Upper lobe of left lung (tissue), 6 donors: ENCODE measurements around the gene NDEL1. TPM values are rescaled to one million over a fixed set of nuclear protein-coding genes. Genes with fewer than 3 reads are reported as not detected.

Source experiments
- ATAC-seq, 2 donors: fragments of 200-7000 bp; cut with Tn5 transposase; one replicate each; pipeline ENCODE4 v1.9.1; 2022; ENCODE audit warnings: mild to moderate bottlenecking in 2 of 2, moderate library complexity in 2 of 2; ENCODE audit not compliant: low FRiP score in 2 of 2
- DNase-seq, 2 donors: peaks; one replicate each; pipeline ENCODE4 v3.0.0-alpha.2; 2019 to 2020
- H3K27ac ChIP-seq, 4 donors: fragments of 200-600 bp; sonication (generic); one replicate each; pipeline ENCODE4 v1.5.1; 2016 to 2019
- H3K27me3 ChIP-seq, 4 donors: fragments of 200-600 bp; sonication (generic); one replicate each; pipeline ENCODE4 v1.5.1; 2017 to 2019
- H3K36me3 ChIP-seq, 4 donors: fragments of 200-600 bp; sonication (generic); one replicate each; pipeline ENCODE4 v1.5.1; 2016 to 2019
- H3K4me1 ChIP-seq, 4 donors: fragments of 200-600 bp; sonication (generic); one replicate each; pipeline ENCODE4 v1.5.1; 2018 to 2019
- H3K4me3 ChIP-seq, 4 donors: fragments of 200-600 bp; sonication (generic); one replicate each; pipeline ENCODE4 v1.5.1; 2017 to 2019; ENCODE audit warnings: mild to moderate bottlenecking in 2 of 4, moderate library complexity in 1 of 4
- H3K9me3 ChIP-seq, 4 donors: fragments of 200-600 bp; sonication (generic); one replicate each; pipeline ENCODE4 v1.5.1; 2018 to 2019
- CTCF ChIP-seq, 6 experiments: fragments of 450-650 bp in 4 of 6; fragments of 200-600 bp in 2 of 6; sonication (generic) in 2 of 6; IDR thresholded peaks; one replicate each; pipeline ENCODE4 v1.5.1; 2016 to 2019; ENCODE audit warnings: antibody characterized with exemption in 6 of 6
- EP300 ChIP-seq, 4 donors: sonication (generic); formaldehyde crosslinking; IDR thresholded peaks; one replicate each; pipeline ENCODE4 v1.5.1; 2017; ENCODE audit warnings: antibody characterized with exemption in 4 of 4, control low read depth in 2 of 4
- POLR2A ChIP-seq, 4 donors: fragments of 450-650 bp; IDR thresholded peaks; one replicate each; pipeline ENCODE4 v1.5.1; 2016 to 2017; ENCODE audit warnings: antibody characterized with exemption in 4 of 4, mild to moderate bottlenecking in 2 of 4
- POLR2AphosphoS5 ChIP-seq, 2 donors: sonication (generic); formaldehyde crosslinking; IDR thresholded peaks; one replicate each; pipeline ENCODE4 v1.5.1; 2017; ENCODE audit warnings: antibody characterized with exemption in 2 of 2
- WGBS, 2 donors: methylation state at CpG; one replicate each; pipeline ENCODE4 v1.1.5; 2017 to 2018; 5-methylcytosine and 5-hydroxymethylcytosine counted together
- total RNA-seq, 6 donors: library from RNA; depleted of rRNA in 4 of 6; stranded (reverse); fragments of >200 nt in 4 of 6; gene quantifications; one replicate each; pipeline versions ENCODE4 v1.1.0 to v1.2.1, GENCODE V29; 2016 to 2021
- donor health status: DM: no; HTN: no; CAD: no; lungs with moderate emphysema.
- donor health status: DM: no; HTN: yes; CAD: no; lungs with severe emphysema.

The NDEL1 gene
- 100 to 1,000 TPM in 2 of 6 donors, 10 to 100 TPM in 4; 62.3 to 138 (median 85.4) TPM for total RNA-seq

- no peaks in the 10 kb centered on the region for H3K27me3 ChIP-seq
- peaks cover 20 to 37% (median 26%) of the 10 kb centered on the region in 4 donors for H3K4me1 ChIP-seq
- ATAC-seq (peak; percentile 98 to 99), DNase-seq (peak; percentile 99 to 100)
- TF ChIP-seq EP300 (IDR thresholded peaks at IDR 0.05) (peak in 1 of 4 donors; percentile 81), POLR2AphosphoS5 (IDR thresholded peaks at IDR 0.05) (peak; percentile 98 to 100), POLR2A (IDR thresholded peaks at IDR 0.05) (peak; percentile 95 to 100 (median 99)), CTCF (IDR thresholded peaks at IDR 0.05) (no peak)
- peaks cover 0 to 23% (median 7%) of the 10 kb centered on the region in 4 donors for H3K36me3 ChIP-seq
- 8 to 24% methylated on average over 6 to 20 of the region's 68 CpGs for WGBS, 2 donors
- peak within 1 kb of the TSS; percentile 96 to 100 (median 99) for H3K27ac ChIP-seq
- H3K9me3 ChIP-seq = no peaks in the 10 kb centered on the region
- peak within 1 kb of the TSS; percentile 60 to 97 (median 78) for H3K4me3 ChIP-seq
These were observed at the start of gene NDEL1 for GRCh38 chr17:8435245-8436168. TSS of gene NDEL1 (plus strand) at chr17:8435884. CDS start at chr17:8444272, 8,388 bp downstream.

GRCh38 chr17:8386841-8387240 lies 48.8 kb upstream of the NDEL1 start:
- Histone ChIP-seq H3K9me3 (no peaks in the 10 kb centered on the region), H3K36me3 (peaks cover 0 to 2% (median 0%) of the 10 kb centered on the region in 4 donors), H3K27me3 (no peaks in the 10 kb centered on the region), H3K4me3 (no peak overlapping the region), H3K27ac (no peak overlapping the region), H3K4me1 (peaks cover 17 to 25% (median 20%) of the 10 kb centered on the region in 4 donors)
- WGBS, 2 donors = 56 to 77% methylated on average over 6 of the region's 6 CpGs
- no peak for ATAC-seq
- TF ChIP-seq CTCF (IDR thresholded peaks at IDR 0.05) (no peak), POLR2AphosphoS5 (IDR thresholded peaks at IDR 0.05) (no peak), EP300 (IDR thresholded peaks at IDR 0.05) (no peak), POLR2A (IDR thresholded peaks at IDR 0.05) (no peak)
- no peak for DNase-seq

GRCh38 chr17:8387914-8388651 lies 47.6 kb upstream of the NDEL1 start:
- Histone ChIP-seq H3K27ac (no peak overlapping the region), H3K36me3 (no peaks in the 10 kb centered on the region), H3K9me3 (no peaks in the 10 kb centered on the region), H3K4me3 (no peak overlapping the region), H3K4me1 (peaks cover 12 to 18% (median 16%) of the 10 kb centered on the region in 4 donors), H3K27me3 (no peaks in the 10 kb centered on the region)
- ATAC-seq (no peak), DNase-seq (no peak)
- WGBS, 2 donors = 83 to 84% methylated on average over 7 of the region's 7 CpGs
- no peak for TF ChIP-seq POLR2A (IDR thresholded peaks at IDR 0.05)
- TF ChIP-seq EP300 (IDR thresholded peaks at IDR 0.05) = no peak
- no peak for TF ChIP-seq POLR2AphosphoS5 (IDR thresholded peaks at IDR 0.05)
- TF ChIP-seq CTCF (IDR thresholded peaks at IDR 0.05) = no peak

GRCh38 chr17:8391711-8392110 lies 44.0 kb upstream of the NDEL1 start:
- H3K36me3 ChIP-seq = no peaks in the 10 kb centered on the region
- 53 to 61% methylated on average over 4 to 7 of the region's 9 CpGs for WGBS, 2 donors
- no peak for TF ChIP-seq EP300 (IDR thresholded peaks at IDR 0.05)
- TF ChIP-seq CTCF (IDR thresholded peaks at IDR 0.05) = no peak
- no peak for TF ChIP-seq POLR2A (IDR thresholded peaks at IDR 0.05)
- no peak for TF ChIP-seq POLR2AphosphoS5 (IDR thresholded peaks at IDR 0.05)
- H3K27me3 ChIP-seq = peaks cover 0 to 2% (median 0%) of the 10 kb centered on the region in 4 donors
- H3K4me1 ChIP-seq = no peaks in the 10 kb centered on the region
- no peak overlapping the region for H3K27ac ChIP-seq
- ATAC-seq (no peak), DNase-seq (no peak)
- no peaks in the 10 kb centered on the region for H3K9me3 ChIP-seq
- no peak overlapping the region for H3K4me3 ChIP-seq
